ENCODE data around the gene SLC9C2.
A peak's percentile ranks its signal among the peaks of the same experiment; 100 is the strongest.
"Not testable (repeated sequence)": the region's sequence is repeated elsewhere in the genome, so short reads cannot be mapped to it uniquely, and the experiment has no call there.

SLC9C2 gene

DNA sequence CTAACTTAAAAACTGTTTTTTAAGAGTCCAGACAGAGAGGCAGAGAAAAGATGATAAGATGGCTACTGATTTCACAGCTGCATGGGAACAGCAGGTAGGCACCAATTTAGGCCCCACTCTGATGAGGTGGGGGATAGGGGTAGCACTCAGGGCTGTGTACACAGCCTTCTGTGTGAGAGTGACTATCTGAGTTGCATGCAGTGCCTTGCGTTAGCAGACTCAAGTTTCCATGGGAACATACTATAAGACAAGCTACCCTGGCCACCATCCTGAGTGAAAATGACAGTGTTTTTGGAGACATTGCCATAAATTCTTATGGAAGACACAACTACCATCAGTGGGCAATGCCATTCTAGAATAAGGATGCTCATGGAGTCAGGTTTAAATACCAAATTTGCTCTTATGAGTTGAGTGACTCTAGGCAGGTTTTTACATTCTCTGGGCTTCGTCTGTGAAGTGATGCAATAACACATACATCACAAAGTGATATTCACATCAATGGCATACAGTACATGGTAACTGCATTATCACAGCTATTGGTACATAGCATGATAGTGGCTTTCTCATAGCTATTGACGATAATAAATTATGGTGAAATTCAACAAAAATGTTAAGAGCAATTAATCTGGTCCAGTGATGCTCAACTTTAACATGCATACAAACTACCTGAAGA, 30.5 kb downstream of the SLC9C2 start:
- no peak for DNase-seq (ENCODE audit: low read depth)
- no peak overlapping the region for H3K4me3 ChIP-seq (ENCODE audit: low read depth, low read length)
- TF ChIP-seq, protein P1, sequence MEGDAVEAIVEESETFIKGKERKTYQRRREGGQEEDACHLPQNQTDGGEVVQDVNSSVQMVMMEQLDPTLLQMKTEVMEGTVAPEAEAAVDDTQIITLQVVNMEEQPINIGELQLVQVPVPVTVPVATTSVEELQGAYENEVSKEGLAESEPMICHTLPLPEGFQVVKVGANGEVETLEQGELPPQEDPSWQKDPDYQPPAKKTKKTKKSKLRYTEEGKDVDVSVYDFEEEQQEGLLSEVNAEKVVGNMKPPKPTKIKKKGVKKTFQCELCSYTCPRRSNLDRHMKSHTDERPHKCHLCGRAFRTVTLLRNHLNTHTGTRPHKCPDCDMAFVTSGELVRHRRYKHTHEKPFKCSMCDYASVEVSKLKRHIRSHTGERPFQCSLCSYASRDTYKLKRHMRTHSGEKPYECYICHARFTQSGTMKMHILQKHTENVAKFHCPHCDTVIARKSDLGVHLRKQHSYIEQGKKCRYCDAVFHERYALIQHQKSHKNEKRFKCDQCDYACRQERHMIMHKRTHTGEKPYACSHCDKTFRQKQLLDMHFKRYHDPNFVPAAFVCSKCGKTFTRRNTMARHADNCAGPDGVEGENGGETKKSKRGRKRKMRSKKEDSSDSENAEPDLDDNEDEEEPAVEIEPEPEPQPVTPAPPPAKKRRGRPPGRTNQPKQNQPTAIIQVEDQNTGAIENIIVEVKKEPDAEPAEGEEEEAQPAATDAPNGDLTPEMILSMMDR (IDR thresholded peaks at IDR 0.05; ENCODE audit: insufficient read depth, low read depth, low read length, missing control alignments), result no peak

DNA sequence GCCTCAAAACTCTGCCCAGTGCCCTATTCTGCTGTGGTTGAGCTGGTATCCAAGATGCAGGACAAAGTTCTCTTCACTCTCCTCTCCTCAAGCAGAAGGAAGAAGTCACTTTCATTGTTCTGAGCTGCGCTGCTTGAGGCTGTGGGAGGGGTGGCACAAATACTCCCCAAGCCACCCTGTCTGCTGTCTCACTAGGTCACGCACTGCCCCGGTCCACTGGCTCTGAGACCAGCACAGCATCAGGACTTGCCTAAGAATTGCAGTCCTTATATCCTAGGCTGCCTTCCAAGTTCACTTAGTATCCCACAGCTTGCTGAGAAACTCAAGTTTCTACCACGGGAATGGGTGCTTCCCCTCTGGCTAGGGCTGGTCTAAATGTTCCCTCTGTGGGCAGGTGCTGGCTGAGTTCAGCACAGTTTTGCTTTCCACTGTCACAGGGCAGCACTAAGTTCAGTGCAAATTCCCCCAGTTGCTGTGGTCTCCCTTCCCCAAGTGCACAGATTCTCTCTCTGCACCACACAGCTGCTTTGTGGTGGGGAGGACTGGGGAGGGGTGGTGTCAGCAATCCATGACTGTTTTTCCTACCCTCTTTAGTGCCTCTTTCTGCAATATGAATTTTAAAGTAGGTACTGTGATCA, 32.4 kb downstream of the SLC9C2 start:
- DNase-seq (ENCODE audit: low read depth), result peak; percentile 50
- TF ChIP-seq, protein P1 (IDR thresholded peaks at IDR 0.05; ENCODE audit: insufficient read depth, low read depth, low read length, missing control alignments), result no peak
- H3K4me3 ChIP-seq (ENCODE audit: low read depth, low read length), result no peak overlapping the region

DNA sequence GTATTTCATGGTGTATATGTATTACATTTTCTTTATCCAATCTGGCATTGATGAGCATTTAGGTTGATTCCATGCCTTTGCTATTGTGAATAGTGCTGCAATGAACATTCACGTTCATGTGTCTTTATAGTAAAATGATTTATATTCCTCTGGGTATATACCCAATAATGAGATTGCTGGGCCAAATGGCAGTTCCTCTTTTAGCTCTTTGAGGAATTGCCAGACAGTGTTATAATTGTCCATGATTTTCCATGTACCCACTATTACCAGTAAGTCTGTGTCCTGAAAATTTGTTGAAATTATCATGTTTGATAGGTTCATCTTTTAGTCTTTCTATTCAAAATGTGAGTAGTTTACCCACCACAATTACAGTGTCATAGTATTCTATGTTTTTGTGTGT, 34.4 kb downstream of the SLC9C2 start:
- DNase-seq (ENCODE audit: low read depth), result no peak
- TF ChIP-seq, protein P1 (IDR thresholded peaks at IDR 0.05; ENCODE audit: insufficient read depth, low read depth, low read length, missing control alignments), result no peak

DNA sequence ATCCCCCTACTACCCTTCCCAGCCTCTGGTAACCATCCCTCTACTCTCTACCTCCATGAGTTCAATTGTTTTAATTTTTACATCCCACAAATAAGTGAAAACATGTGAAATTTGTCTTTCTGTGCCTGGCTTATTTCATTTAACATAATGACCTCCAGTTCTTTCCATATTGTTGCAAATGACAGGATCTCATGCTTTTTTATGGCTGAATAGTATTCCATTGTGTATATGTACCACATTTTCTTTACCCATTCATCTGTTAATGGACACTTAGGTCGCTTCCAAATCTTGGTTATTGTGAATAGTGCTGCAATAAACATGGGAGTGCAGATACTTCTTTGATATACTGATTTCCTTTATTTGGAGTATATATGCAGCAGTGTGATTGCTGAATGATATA, 39.0 kb downstream of the SLC9C2 start:
- not testable (repeated sequence) for H3K4me3 ChIP-seq (ENCODE audit: low read depth, low read length); DNase-seq (ENCODE audit: low read depth)

More for the DNA sequence above, 34.4 kb downstream of the SLC9C2 start:
- H3K4me3 ChIP-seq (ENCODE audit: low read depth, low read length), result no peak overlapping the region

DNA sequence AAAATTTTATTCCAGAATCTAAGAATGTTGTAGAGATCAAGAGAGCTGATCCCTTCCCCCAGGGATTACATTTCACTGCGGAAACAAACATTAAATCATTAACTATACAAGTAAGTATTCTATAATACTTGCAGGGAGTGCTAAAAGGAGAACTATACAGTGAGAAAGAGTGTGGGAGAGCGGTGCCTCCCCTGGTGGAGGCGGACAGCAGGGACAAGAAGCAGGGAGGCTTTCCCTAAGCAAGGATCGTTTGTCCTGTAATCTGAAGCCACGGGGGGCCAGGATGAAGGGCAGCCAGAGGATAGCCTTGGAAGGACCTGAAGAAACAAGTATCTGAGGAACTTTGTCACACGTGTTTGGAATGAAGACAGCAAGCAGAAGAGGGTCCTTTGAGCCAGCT, 40.1 kb downstream of the SLC9C2 start:
- no peak for DNase-seq (ENCODE audit: low read depth)
- TF ChIP-seq, protein P1 (IDR thresholded peaks at IDR 0.05; ENCODE audit: insufficient read depth, low read depth, low read length, missing control alignments), result no peak
- H3K4me3 ChIP-seq (ENCODE audit: low read depth, low read length), result no peak overlapping the region

DNA sequence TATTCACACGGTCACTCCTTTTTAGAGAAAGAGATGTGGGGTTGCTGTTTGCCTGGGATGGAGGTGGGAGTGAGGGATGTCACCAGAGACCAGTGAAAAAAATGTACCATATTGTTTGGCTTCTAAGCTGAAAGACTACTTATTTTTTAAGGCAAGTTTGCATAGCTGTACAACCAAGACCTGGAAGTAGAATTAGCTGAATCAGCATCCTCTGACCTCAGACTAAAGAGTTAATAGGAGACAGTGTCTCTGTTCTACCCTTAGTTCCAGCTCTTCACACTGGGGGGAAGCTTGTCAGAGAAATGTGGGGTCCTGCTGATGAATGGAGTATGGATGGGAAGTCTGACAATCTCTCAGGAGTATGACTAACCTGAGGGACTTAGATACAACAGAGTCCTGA, 41.6 kb downstream of the SLC9C2 start:
- DNase-seq (ENCODE audit: low read depth), result no peak
- H3K4me3 ChIP-seq (ENCODE audit: low read depth, low read length), result no peak overlapping the region

DNA sequence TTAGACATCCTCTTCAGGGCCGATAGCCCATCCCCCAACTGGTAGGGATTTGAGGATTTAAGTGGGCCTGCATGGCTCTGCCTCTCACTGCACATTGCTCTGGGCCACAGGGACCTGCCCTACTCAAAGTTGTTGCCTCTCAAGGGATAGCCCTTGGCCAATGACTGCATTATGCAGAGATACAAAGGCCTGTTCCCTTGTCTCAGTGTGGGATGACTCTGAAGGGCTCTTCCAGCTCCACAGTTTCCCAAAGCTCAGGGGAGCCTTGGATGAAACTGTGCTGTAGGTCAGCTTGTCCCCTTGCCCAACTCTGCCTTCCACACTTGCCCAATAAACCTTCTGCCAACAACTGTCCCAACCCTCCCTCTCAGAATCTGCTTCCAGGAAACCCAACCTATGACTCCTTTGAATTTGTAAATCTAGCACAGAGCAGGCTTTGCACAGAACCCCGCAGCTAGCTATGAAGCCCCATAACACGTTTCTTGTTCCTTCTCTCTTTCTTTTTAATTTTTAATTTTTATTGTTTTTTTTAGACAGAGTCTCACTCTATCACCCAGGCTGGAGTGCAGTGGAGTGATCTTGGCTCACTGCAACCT, 42.5 kb downstream of the SLC9C2 start:
- TF ChIP-seq, protein P1 (IDR thresholded peaks at IDR 0.05; ENCODE audit: insufficient read depth, low read depth, low read length, missing control alignments), result no peak
- no peak overlapping the region for H3K4me3 ChIP-seq (ENCODE audit: low read depth, low read length)
- DNase-seq (ENCODE audit: low read depth), result no peak

More for the DNA sequence above, 41.6 kb downstream of the SLC9C2 start:
- TF ChIP-seq, protein P1 (IDR thresholded peaks at IDR 0.05; ENCODE audit: insufficient read depth, low read depth, low read length, missing control alignments), result no peak
